HG02642 (cell line): ENCODE measurements around the gene SLC11A1.

ENCODE experiments used
- ATAC-seq: cut with Tn5 transposase; IDR thresholded peaks from one replicate; pipeline ENCODE4 v1.9.1; 2021; ENCODE audit warnings: mild to moderate bottlenecking; ENCODE audit not compliant: unreplicated experiment, poor library complexity

The SLC11A1 gene

DNA sequence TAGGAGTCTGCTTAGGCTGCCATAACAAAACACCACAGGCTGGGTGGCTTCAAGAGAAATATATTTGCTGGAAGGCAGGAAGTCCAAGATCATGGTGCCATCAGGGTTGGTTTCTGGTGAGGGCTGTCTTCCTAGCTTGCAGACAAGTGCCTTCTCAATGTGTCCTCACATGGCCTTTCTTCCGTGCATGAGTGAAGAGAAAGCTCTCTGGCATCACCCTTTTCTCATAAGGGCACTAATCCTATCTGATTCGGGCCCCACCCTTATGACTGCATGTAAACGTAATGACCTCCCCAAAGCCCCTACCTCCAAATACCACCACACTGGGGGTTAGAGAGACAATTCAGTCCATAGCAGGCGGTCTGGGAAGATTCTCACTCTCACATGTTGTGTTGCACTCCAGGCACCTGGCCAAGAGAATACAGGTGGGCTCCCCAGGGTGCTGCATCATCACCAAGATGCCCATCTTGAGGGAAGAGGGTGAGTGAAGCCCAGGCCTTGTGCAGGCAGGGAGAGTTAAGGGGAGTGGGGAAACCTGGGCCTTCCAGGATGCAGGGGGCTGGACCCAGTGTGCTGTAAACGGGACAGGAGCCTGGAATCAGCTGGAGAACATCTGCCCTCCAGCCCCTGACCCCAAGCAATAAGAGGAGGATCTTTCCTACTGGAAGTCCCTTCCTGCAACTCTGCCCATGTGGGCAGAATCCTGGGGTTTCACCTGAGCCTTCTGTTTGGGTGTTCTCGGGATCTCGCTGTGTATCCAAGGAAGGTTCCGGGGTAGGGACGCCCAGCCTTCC, 15.3 kb upstream of the SLC11A1 start:
- ATAC-seq: no peak

- ATAC-seq: peak; percentile 95
Observed at GRCh38 chr2:218367415-218368149, 14.5 kb upstream of the SLC11A1 start.

GRCh38 chr2:218368150-218368528, 13.9 kb upstream of the SLC11A1 start:
- no peak for ATAC-seq

- no peak for ATAC-seq
Observed at GRCh38 chr2:218368621-218369153, 13.4 kb upstream of the SLC11A1 start.

GRCh38 chr2:218369330-218369729, 12.7 kb upstream of the SLC11A1 start:
- no peak for ATAC-seq

DNA sequence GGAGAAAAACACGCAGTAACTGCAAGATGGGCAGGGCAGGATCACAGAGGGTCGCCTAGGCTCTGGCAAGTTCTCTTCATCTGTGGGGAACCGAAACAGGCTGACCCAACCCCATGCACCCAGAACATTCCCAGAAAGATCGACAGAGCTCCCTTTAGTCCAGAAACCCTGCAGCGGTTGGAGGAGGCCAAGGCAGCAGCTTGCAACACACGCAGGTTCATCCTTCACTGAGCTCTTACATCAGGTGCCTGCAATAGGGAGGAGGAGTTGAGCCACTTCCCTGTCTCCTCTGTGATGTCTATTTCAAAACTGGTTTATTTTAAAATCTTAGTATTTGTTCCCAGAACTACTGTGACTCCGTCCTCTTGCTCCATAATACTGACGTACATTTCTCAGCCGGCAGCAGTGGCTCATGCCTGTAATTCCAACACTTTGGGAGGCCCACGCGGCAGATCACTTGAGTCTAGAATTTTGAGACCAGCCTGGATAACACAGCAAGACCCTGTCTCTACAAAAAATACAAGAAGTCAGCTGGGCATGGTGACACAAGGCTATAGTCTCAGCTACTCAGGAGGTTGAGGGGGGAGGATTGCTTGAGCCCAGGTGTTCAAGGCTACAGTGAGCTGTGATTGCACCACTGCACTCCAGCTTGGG, 11.5 kb upstream of the SLC11A1 start:
- no peak for ATAC-seq

- no peak for ATAC-seq
Observed at GRCh38 chr2:218371983-218372350, 10.1 kb upstream of the SLC11A1 start.

- no peak for ATAC-seq
Observed at GRCh38 chr2:218374795-218375194, 7.3 kb upstream of the SLC11A1 start.

DNA sequence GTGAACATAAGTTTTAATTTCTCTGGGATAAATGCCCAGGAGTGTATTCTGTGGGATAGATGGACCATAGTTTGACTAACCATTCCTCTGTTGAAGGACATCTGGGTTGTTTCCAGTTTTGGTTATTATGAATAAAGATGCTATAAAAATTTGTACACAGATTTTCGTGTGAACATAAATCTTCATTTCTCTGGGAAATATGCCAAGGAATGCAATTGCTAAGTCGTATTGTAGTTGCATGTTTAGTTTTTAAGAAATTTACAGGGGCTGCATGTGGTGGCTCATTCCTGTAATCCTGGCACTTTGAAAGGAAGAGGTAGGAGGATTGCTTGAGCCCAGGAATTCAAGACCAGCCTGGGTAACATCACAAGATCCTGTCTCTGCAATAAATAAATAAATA, 6.9 kb upstream of the SLC11A1 start:
- no peak for ATAC-seq

DNA sequence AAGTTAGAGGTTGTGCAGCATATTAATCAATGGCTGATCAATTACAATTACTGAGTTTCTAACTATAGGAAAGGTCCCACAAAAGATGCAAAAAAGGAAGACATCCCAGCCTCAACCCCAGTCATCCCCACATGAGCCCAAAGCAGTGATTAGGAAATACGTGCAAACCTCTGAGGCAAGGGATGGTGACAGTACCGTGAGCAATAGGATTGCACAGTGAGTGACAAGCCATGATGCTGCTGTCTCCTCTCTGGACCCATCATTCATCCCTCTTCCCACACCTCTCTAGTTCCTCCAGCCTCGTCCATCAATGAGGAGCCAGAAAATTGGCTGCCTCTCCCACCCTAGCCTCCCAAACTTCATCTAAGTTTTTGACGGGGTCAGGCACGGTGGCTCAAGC, 4.0 kb upstream of the SLC11A1 start:
- no peak for ATAC-seq

- ATAC-seq: no peak
Observed at GRCh38 chr2:218382785-218383184, 712 bp downstream of the SLC11A1 start.

DNA sequence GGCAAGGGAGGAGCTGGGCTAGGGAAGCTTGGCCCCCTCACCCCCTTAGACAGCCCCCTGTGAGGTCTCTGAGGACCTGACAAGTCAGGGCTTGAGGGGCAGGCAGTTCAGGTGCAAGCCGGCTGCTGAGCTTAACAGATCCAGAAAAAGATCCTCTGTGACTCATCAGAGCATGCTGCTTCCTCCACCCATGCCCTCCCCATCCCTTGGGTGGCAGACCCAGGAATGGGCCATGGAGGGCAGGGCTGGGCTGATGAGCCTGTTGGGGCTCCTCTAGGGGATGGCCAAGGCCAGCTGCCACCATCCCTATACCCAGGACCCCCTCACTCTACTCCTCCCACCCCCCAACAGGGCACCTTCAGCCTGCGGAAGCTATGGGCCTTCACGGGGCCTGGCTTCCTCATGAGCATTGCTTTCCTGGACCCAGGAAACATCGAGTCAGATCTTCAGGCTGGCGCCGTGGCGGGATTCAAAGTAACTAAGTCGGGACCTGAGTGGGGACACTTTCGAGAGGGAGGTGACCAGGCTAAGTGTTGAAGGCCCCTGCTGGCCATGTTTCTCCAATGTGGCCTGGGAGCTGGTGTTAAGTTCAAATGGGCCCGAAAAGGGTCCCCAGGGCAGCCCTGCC, 1.9 kb downstream of the SLC11A1 start:
- no peak for ATAC-seq

DNA sequence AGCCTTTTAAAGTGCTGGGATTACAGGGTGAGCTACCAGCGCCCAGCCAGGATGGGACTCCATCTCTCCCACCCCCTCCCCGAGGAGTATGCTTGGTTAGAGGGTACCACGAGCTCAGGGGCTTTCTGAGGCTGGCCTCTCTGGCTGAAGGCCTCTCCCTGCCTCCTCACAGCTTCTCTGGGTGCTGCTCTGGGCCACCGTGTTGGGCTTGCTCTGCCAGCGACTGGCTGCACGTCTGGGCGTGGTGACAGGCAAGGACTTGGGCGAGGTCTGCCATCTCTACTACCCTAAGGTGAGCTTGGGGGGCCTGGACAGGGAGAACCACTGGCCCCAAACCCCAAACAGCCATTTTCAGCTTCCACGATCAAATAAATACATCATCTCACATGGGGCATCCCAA, 2.9 kb downstream of the SLC11A1 start:
- ATAC-seq: no peak

GRCh38 chr2:218386505-218387368, 4.7 kb downstream of the SLC11A1 start:
- ATAC-seq: no peak

DNA sequence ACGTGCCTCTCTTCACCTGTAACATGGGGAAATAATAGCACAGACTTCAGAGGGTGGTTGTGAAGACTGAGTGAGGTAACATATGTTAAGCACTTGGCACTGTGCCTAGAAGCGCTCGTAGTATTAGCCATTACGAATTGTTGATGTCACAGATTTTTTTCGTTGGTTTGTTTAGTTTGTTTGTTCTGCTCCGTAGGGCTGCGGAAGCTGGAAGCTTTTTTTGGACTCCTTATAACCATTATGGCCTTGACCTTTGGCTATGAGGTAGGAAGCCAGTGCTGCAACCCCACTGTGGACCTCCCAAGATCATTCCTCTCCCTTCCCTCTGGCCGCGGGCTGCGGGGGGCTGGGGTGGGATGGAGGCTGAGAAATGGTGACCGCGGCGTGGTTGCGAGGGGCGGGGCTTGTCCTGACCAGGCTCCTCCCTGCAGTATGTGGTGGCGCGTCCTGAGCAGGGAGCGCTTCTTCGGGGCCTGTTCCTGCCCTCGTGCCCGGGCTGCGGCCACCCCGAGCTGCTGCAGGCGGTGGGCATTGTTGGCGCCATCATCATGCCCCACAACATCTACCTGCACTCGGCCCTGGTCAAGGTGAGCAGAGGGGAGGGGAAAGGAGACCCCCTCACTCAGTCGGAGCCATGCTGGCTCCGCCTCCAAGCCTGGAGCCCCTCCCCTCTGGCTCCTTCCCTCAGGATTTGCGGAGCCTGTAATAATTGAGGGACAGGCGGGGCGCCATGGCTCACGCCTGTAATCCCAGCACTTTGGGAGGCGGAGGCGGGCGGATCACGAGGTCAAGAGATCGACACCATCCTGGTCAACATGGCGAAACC, 5.5 kb downstream of the SLC11A1 start:
- no peak for ATAC-seq

DNA sequence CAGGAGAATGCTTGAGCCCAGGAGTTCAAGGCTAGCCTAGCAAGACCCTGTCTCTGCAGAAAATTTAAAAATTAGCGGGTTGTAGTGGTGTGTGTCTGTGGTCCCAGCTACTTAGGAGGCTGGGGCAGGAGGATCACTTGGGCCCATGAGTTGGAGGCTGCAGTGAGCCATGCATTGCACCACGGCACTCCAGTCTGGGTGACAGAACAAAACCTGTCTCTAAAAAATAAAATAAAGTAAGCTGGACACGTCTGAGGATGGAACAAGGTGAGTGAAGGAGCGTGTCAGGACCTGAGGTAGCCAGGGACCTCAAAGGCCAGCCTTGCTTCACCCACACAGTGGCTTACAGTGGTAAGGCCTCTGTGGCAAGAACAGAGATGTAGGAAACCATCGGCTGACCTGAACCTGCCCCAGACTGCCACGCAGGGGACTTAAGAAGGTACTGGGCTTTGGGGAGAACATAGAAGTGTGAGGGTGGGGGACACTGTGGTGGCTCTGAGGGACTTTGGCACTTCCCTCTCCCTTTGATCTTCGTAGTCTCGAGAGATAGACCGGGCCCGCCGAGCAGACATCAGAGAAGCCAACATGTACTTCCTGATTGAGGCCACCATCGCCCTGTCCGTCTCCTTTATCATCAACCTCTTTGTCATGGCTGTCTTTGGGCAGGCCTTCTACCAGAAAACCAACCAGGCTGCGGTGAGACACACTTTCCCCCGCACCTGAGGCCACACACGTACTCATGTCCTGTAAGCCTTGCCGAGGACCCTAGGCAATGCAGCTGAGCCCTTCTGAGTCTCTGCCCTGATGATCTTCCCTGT, 7.5 kb downstream of the SLC11A1 start:
- ATAC-seq: no peak

DNA sequence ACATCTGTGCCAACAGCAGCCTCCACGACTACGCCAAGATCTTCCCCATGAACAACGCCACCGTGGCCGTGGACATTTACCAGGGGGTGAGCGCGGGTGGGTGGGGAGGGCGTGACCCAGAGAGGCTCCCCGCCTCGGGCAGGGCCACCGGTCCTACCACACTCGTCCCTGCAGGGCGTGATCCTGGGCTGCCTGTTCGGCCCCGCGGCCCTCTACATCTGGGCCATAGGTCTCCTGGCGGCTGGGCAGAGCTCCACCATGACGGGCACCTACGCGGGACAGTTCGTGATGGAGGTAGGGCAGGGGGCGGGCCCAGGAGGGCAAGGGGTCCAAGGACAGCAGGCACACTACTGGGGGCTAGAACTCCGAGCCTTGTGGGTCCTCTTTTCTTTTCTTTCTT, 9.1 kb downstream of the SLC11A1 start:
- ATAC-seq: no peak

- ATAC-seq: no peak
Observed at GRCh38 chr2:218392459-218392858, 10.4 kb downstream of the SLC11A1 start.
